GM21737 (cell line): Measurements from ENCODE around the gene EVPL.
"Not testable (repeated sequence)": the region's sequence is repeated elsewhere in the genome, so short reads cannot be mapped to it uniquely, and the experiment has no call there.

Experiments
- ATAC-seq: cut with Tn5 transposase; IDR thresholded peaks from one replicate; pipeline ENCODE4 v1.9.1; 2021; ENCODE audit warnings: mild to moderate bottlenecking, moderate library complexity; ENCODE audit not compliant: unreplicated experiment

EVPL gene

DNA sequence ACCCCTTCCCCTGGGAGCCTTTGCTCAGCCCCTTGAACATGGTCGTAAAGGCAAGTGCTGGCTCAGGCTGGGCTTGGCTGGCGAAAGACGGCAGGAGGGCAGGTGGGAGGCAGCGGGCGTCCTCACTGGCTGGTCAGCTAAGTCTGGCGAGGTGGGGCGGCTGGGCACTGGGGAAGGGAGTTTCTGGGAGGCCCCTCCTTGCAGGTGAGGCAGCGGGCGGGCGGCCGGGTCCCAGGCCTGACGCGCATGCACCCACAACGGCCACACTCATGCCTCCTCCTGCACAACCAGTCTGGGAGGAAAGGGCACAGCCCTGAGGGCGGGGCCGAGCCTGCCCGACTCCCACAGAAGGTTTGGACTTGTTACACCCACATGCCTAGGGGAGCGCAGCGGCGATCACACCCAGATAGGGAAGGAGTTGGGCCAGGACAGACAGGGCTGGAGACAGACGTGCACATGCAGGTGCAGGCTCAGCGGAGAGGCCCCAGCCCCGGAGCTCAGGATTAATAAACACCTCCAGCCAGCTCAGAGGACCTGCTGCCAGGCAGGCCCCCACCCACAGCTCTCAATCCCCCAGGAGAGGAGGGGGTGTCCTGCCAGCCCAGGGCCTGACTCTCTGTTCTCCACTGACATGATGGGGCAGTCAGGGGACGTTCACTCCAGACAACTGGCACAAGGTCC, at the start of gene EVPL:
Gene EVPL, minus strand, starts transcription at position 148 of the 681 bp plus-strand sequence. Its CDS starts 108 bp downstream, at position 40.
- ATAC-seq: no peak

DNA sequence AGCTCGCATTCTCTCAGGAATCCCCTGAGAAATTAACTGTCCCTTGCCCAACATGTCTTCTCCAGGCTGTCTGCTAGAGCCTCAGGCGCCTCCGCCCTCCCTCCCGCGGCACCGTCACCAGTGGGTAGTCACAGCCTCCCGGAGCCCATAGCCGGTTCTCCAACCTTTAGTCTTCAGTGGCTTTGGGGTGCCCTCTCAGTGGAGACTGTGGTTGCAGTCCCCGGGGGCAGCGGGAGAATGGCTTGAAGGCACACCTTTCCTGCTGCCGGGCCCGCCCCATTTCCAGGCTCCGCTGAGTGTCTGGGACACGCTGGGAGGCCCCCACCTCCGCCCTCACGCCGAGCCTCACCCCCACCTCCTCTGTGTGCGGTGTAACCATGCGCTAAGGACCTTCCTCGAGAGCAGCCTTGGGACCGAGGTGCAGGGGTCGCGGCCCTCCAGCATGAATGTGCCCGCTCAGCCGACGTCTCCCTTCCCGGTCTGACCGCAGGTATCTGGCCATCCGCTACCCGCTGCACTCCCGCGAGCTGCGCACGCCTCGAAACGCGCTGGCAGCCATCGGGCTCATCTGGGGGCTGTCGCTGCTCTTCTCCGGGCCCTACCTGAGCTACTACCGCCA, 49.1 kb upstream of the EVPL start:
- no peak for ATAC-seq

DNA sequence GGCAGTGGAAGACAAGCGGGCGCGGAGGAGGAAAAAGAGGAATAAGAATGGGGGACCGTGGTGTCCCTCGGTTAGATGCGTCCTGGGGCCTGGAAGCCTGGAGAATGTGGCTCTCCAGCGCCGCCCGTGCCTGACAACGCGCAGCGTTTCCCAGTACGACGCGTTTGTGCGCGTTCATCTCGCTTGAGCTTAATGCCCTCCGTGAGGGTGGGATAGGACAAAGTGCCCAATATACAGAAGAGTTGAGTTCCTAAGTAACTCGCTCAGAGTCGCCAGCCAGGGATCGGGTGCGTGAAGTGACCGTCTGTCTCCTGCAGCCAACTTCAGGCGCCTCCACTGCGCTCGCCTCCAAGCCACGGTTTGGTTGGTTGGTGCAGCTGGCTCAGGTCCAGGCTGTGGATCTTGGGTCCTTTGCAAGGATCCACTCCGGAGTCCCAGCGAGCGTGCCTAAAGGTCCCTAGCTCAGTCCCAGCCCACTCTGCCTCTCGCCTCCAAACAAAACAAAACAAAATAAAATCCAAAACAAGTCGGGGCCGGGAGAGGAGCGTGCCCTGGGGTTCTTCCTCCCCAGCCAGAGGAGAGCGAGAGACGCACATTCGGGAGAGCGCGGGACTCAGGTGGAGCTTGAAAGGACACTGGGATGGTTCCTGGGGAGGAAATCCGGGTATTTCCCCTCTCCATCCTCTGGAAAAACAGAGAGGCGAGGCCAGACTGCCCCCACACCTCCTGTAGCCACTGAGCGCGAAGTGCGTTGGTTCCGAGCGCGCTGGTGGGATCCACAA, 48.4 kb upstream of the EVPL start:
- ATAC-seq: no peak

DNA sequence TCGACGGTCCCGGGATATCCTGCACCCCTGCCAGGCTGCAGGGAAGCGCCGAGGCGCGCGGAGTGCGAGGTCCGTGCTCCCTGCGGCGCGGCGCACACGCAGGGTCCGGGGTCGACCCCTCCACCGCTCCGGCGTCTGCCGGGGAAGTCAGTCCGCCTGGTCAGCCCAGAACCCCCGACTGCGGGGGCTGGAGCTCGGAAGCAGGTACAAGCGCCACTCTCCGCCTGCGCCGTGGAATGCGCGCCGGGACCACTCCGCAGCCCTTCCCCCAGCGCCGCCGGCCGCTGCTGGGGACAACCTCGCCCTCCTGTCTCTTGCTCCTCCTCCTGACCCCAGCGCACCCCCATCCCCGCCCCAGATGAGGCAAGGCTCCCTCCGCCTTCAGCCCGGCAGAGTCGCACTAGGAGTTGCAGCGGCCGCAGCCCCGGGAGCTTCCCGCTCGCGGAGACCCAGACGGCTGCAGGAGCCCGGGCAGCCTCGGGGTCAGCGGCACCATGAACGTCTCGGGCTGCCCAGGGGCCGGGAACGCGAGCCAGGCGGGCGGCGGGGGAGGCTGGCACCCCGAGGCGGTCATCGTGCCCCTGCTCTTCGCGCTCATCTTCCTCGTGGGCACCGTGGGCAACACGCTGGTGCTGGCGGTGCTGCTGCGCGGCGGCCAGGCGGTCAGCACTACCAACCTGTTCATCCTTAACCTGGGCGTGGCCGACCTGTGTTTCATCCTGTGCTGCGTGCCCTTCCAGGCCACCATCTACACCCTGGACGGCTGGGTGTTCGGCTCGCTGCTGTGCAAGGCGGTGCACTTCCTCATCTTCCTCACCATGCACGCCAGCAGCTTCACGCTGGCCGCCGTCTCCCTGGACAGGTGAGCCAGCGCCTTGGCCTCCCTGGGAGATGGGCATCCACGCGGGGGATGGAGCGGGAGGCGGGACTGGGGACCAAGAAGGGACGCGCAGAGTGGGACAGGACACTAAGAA, 47.6 kb upstream of the EVPL start, which contains the start of gene GALR2:
Gene GALR2, plus strand, starts transcription at position 392 of the 974 bp plus-strand sequence. Its CDS starts 103 bp downstream, at position 495.
- ATAC-seq: no peak

DNA sequence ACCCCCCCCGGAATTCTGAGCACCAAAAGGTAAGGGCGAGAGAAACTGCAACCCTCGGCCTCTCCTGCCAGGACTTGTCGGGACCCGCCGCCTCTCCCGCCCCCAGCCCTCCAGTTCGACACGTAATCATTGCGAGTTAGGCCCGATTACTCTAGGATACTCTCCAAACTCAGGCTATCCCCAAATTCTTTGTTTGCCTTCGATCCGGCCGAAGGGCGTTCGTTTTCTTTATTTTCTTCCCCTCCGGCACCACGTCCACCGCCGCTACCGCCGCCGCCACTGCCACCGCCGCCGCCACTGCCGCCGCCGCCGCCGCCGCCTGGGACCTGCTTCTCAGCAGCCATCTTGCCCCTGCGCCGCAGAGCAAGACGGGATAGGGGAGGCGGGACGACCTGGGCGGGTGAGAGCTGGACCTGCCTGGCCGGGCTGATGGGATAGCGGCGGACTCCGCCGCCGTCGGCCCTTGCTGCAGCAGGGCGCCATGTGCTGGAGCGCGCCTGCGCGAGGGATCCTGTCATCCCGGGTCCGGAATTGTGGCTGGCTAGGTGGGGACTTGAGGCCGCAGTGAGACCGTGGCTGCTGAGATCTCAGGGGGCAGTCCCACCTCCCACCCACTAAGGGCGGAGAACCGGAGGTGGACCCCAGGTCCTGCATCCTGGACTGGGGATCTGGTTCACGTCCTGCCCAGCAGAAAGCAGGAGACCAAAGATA, 45.2 kb upstream of the EVPL start, which contains the start of gene SRP68:
Gene SRP68, minus strand, starts transcription at position 370 of the 711 bp plus-strand sequence. Its CDS starts 26 bp downstream, at position 344.
- peak; percentile 89 for ATAC-seq

DNA sequence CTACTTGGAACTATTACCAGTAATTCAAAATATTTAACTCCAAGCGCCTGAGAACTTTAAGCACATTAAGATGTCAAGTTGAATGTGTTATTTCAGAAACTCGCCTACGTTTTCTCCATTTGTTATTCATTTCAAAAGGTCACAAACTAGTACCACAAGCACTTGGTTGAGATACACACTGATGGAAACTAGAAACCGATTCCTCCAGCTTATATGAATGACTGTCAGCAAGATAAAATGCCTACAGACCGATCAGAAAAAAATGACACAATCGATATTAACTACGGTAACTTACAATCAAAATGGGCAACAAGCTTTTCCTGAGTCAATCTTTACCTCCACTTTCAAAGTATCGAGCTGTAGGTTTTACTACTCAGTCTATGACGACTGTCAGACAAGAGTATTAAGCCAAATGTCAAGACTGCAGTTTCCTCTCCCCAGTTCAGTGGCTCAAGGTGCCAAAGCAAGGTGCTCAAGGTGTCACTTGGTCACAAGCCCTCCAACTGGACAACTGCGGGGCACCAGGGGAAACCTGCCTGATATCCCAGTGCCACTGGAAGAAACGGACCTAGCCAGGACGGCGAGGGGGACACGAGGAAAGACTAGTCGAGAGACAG, 44.5 kb upstream of the EVPL start:
- no peak for ATAC-seq

DNA sequence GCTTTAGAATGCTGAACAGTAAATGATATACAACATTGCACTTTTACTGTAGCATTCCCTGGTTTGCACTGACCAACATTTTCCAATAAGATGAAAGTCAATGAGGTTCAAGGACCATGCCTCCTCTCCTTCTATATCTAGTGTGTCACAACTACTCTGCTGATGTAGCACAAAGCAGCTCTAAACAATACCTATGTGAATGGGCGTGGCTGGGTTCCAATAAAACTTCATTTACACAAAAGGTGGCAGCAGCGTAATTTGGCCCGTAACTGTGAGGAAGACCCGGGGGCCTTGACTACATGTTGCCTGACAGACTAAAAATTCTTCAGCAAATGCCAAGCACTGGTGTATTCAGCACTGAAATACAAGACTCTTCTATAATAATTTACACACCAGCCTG, 38.7 kb upstream of the EVPL start:
- no peak for ATAC-seq

DNA sequence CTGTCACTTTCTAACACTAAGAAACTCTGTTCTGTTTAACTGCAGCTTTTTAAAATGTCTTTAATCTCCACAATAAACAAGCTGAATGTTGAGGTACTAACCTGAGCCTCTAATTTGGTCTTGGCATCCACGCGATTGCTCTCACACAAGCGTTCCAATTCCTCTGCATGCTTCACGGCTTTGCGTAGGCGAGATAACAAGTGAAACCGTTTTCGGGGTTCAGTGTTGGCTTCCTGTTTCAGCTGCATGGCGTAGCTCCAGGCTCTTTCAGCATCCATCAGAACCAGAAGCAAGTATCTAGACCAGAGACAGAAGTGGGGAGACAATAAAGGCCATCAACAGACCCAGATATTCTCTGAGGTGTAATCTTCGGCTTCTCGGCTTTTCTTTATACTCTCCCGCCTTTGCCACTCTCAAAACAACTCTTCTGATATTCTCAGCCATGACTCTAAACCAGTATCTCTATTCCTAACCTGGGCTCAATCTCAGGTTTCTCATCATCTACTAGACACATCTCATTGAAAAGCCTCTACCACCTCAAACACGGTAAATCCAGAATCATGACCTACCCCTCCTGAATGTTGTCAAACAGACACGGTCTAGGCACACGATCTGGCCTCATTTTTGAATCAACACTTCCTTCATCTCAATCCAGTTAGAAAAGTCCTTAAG, 36.9 kb upstream of the EVPL start:
- no peak for ATAC-seq

DNA sequence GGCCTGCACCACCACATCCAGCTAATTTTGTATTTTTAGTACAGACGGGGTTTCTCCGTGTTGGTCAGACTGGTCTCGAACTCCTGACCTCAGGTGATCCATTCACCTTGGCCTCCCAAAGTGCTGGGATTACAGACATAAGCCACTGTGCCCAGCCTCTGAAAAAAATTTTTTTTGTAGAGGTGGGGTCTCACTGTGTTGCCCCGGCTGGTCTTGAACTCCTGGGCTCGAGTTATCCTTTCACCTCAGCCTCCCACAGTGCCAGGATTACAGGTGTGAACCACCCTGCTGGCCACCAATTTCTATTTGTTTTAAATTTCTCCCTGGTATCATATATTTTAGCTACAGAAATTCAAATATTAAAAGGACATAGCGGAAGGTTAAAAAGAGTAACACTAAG, 31.2 kb upstream of the EVPL start:
- not testable (repeated sequence) for ATAC-seq

DNA sequence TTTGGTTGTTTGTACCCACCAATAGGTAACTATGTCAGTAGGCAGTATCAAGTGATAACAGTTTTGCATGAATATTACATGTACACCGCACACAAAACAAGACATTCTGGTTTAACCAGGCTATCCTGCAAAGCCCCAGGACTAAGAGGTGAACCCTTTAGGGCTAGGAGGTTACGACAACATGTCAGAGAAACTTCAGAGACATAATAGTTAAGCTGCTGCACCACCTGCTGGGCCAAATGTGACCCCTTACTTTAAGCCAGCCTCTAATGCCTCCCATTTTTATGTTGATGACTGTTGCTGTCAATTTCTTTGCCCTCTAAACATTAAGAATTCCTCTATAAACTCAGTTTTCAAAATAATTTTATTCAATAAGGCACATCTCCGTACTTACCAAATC, 29.8 kb upstream of the EVPL start:
- ATAC-seq: no peak

DNA sequence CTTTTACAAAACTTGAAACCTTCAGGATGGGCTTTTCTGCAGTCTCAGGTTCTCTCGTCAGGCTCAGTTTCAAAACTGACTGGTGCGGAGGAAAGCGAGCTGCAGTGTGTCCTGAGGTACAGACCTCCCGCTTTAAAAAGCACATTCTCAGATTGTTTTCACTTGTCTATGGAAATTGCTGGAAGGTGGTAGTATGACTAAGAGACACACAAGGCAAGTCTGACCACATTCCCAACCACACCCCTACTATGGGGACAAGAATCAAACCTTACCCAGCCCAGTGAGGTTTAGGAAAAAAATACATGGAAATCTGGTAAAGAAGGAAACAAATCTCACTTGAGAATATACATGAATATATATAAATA, 27.0 kb upstream of the EVPL start:
- ATAC-seq: no peak

DNA sequence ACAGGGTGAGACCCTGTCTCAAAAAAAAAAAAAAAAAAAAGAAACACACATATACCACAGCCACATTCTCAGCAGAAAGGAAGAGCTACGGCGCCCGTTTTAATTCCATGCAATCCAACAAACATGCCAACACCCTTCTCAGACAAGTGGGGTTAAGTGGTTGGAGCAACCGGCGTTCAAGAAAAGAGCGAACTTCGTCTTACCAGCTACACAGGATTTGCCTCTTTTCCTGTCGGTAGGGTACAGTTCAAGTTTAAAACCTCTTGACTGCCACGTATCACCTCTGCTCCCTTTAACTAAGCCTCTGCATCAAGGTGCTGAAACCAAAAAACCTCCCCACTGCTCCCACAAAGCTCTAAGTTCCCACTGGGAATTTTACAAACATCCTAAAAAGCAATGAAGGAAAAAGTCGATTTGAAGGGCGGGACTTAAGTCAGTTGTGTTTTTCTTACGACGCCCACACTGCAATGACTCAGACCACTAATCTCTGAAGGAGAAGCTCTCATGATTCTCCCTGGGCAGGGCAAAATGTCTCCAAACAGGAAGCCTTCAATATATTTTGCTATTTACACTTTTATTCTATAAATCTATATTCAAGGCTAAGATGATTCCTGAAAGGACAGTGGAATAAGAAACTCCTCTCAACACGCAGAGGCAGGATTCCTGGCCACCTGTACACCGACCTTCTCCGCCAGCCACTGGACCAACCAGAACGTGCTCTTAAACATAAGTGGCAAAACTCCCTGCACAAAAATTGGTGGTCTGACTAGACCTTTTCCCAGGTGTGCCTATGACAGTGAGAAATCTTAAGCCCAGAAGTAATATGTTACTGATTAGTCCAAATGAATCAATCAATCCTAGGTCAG, 26.4 kb upstream of the EVPL start:
- no peak for ATAC-seq

DNA sequence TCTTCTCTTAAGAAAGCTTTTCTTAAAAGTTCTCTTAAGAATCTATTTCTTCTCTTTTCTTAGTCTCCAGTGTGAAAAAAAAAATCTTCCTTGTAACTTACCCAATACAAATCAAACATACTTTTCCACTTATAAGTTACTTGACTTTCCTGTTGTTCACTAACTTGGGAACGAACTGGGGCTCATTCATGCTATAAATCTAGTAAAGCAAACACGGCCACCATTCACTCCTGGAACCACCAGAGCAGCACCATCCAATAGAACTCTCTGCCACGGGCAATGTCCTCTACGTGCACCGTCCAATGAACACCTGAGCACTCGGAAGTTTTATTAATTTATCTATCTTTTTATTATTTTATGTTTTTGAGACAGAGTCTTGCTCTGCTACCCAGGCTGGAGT, 24.5 kb upstream of the EVPL start:
- no peak for ATAC-seq

DNA sequence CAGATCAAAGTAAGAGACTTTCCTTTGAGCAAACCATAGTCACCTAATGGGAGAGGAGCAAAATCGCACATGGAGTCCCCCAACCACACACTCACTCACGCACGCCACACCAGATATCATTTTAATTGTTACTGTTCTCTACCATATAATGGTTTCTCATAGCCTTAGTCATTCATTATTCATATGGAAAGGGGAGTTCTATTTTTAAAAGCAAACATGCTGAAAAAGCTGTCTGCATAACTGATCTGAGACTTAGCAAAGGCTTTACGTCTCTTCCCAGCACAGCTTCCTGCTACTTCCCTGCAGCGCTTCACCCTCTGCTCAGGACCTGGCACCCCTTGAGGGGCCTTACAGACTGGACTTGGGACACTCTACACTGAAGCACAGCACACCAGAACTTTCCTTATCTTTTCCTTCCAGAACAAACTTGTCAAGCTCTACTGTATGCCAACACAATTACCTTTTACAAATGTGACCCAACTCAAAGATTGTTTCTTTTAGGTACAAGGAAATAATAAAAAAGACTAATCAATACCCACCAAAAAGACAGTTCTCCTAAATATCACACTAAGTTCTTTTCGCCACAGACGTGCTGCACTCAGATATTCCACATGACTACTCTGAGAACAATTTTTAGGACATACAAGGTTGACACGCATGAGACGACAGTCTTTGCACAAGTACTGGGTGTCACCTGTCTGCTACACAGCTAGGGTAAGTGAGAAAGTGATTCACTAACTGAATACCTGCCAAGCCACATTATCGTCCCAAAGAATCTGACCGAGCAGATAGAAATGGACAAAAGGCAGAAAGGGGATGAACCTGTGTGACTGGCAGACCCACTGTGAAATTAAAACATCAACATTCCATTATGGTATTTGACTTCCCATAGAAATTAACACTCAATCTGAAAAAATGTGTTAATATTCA, 23.7 kb upstream of the EVPL start:
- no peak for ATAC-seq

DNA sequence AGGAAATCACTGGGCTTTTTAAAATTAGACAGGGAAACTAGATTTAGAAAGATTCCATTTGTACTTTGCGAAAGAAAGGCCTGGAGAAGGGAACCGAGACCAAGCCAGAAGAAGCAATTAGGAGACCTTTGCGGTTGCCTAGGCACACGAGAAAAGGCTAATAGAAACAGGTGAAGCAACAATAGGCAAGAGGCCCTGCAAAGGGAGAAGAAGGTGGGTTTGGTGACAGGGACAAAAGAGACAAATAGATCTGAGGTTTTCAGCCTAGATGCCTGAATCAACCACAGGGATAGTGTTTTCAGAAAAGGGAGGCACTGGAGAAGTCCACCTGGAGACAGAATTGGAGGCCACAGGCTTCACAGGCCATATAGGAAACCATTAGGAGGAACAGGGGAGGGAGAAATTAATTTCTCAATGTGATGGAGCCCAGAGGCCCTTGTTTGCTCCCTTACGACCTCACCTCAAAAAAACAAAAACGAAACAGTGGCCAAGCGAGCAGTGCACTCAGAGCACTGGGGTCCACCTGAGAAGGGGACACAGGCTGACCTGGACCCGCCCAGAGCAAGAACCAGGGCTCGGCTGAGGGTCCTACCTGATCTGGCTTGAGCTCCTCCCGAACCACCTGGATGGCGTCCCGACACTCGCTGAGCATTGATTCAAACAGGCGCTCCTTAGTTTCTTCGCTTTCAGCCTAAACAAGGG, 22.9 kb upstream of the EVPL start:
- ATAC-seq: no peak

DNA sequence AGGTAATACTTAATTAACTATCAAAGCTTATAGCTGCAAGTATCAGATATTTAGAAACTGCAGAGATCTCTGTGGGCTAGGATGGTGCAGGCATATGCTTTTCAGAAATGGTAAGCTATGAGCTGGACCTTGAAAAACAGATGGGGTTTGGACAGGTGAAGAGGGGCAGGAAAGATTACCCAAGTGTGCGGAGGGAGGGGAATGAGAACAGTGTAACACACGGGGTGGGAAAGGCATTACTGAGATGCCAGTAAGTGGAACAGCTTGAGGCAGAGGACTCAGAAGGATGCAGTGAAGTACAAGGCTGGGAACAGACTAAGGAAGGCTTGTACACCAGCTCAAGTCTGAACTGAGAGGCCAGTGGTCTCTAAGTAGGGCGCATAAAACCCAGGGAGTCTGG, 22.1 kb upstream of the EVPL start:
- no peak for ATAC-seq
